Measurements from ENCODE around the gene DNAJC18.

Gene DNAJC18

DNA sequence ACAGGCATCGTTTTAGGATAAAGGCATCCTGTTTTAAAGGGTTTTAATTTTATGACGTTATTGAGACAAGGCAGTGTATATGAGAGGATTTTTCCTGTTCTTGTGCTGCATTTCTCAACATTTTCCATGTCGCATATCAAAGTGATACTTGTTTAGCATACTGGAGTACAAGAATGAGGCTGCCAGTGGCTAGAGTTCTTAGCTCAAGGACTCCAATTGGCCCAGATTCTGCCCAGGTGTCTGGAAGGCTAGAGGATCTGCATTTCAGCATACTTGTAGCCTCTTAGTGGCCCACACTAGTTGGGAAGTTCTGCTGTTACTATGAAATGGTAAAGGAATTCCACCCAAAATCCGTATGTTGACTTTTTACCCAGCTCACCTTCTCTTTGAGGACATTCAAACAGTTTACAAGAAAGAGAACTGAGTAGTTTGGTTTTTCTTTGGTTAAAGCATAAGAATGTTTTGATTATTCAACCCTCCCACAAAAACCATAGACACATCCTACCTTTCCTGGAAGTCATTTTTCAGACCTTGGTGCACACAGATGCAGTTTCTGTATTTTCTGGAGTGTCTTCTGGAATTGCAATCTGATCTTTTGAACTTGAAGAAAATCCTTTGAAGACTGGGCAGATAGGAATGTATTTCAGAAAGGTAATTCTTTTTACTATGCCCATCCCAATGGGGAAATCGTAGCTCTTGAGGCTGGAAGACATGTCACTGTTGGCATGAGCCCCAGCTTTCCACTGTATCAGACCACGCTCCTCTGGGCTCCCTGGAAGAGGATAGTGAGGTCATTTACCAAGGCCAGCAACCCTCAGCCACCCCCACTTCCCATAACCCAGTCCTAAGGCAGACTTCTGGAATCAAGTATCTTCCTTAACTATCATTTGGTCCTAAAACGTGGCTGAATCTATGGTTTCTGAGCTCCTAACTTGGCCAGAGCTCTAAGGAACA, 67.6 kb downstream of the DNAJC18 start:
- no peak for DNase-seq (ENCODE audit: low read depth)
- no peak overlapping the region for H3K9ac ChIP-seq (ENCODE audit: low read length)
- peaks cover 34% of the 10 kb centered on the region for H3K36me3 ChIP-seq (ENCODE audit: control insufficient read depth, insufficient read depth, low read length, severe bottlenecking)

DNA sequence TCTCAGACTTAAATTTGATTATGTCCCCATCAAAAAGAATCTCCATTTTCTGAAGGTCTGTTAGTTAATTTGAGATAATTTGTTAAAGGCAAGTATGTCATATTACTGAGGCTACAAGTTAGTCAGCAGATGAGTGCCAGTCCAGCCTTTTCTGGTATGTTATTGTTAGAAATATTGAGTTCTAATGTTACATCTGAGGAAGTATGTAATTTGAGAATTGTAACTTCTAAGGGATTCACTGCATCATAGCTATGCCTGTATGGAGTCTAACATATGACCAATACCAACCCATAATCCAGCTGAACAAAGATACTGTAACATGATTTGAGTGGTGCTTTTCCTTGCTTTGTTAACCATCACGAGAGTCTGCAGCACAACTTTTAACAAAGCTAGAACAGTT, 70.1 kb downstream of the DNAJC18 start:
- Histone ChIP-seq H3K9me3 (ENCODE audit: control insufficient read depth, low read length) (no peaks in the 10 kb centered on the region), H3K36me3 (ENCODE audit: control insufficient read depth, insufficient read depth, low read length, severe bottlenecking) (peaks cover 56% of the 10 kb centered on the region), H3K27me3 (replicated peaks; ENCODE audit: control insufficient read depth, insufficient read depth, low read length) (no peaks in the 10 kb centered on the region)

More for the DNA sequence above, 67.6 kb downstream of the DNAJC18 start:
- Histone ChIP-seq H3K4me1 (ENCODE audit: control insufficient read depth, insufficient read depth, low read length) (peaks cover 25% of the 10 kb centered on the region), H3K9me3 (ENCODE audit: control insufficient read depth, low read length) (no peaks in the 10 kb centered on the region), H3K4me3 (ENCODE audit: low read length) (no peak overlapping the region), H3K27me3 (replicated peaks; ENCODE audit: control insufficient read depth, insufficient read depth, low read length) (no peaks in the 10 kb centered on the region)

DNA sequence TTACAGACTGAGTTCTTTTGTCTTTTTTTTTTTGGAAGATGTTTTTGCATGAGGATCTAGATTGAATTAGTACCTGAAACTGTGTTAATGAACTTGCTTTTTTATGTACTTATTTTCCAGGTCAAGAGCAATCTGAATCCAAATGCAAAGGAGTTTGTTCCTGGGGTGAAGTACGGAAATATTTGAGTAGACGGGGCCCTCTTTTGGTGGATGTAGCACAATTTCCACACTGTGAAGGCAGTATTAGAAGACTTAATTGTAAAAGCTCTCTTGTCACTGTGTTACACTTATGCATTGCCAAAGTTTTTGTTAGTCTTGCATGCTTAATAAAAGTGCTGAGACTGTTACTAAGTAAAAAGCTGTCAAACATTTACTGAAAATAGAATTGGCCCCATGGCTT, 70.7 kb downstream of the DNAJC18 start:
- Histone ChIP-seq H3K4me3 (ENCODE audit: low read length) (no peak overlapping the region), H3K27me3 (replicated peaks; ENCODE audit: control insufficient read depth, insufficient read depth, low read length) (no peaks in the 10 kb centered on the region), H3K9me3 (ENCODE audit: control insufficient read depth, low read length) (no peaks in the 10 kb centered on the region), H3K4me1 (ENCODE audit: control insufficient read depth, insufficient read depth, low read length) (peaks cover 21% of the 10 kb centered on the region), H3K9ac (ENCODE audit: low read length) (no peak overlapping the region), H3K36me3 (ENCODE audit: control insufficient read depth, insufficient read depth, low read length, severe bottlenecking) (peaks cover 62% of the 10 kb centered on the region)
- no peak for DNase-seq (ENCODE audit: low read depth)

More for the DNA sequence above, 70.1 kb downstream of the DNAJC18 start:
- no peak overlapping the region for H3K4me3 ChIP-seq (ENCODE audit: low read length)
- DNase-seq (ENCODE audit: low read depth) = peak; percentile 92
- peaks cover 25% of the 10 kb centered on the region for H3K4me1 ChIP-seq (ENCODE audit: control insufficient read depth, insufficient read depth, low read length)
- no peak overlapping the region for H3K9ac ChIP-seq (ENCODE audit: low read length)

DNA sequence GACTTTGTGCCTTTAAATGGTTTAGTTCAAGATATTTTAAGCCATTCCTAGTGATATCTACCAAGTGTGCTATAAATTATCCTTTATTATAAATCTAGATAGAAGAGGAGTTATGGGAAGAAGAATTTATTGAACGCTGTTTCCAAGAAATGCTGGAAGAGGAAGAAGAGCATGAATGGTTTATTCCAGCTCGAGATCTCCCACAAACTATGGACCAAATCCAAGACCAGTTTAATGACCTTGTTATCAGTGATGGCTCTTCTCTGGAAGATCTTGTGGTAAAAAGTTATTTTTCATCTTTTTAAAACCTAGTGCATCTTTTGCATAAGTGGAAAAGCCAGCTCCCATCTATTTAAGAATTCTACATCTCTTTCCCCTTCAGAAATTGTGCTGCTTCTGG, 74.9 kb downstream of the DNAJC18 start:
- Histone ChIP-seq H3K9ac (ENCODE audit: low read length) (no peak overlapping the region), H3K4me3 (ENCODE audit: low read length) (no peak overlapping the region), H3K4me1 (ENCODE audit: control insufficient read depth, insufficient read depth, low read length) (peaks cover 18% of the 10 kb centered on the region), H3K9me3 (ENCODE audit: control insufficient read depth, low read length) (no peaks in the 10 kb centered on the region), H3K36me3 (ENCODE audit: control insufficient read depth, insufficient read depth, low read length, severe bottlenecking) (peaks cover 47% of the 10 kb centered on the region), H3K27me3 (replicated peaks; ENCODE audit: control insufficient read depth, insufficient read depth, low read length) (no peaks in the 10 kb centered on the region)
- DNase-seq (ENCODE audit: low read depth) = no peak

DNA sequence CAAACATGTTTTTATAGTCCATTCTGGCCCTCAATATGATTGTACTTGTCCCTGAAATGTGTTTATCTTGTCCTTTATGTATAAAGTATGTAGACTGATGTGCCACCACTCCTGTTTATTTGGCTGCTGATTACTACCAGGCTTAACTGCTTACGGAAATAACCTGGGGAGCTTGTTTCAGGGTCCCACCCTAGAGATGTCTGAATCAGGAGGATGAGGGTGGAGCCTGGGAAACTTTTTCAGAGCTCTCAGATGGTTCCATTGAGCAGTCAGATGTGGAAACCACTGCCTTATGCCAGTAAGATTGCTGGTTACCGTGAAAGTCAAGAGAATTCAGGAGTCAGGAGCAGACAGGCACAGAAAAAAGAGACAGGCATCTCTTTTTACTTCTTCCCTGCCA, 75.4 kb downstream of the DNAJC18 start:
- Histone ChIP-seq H3K9ac (ENCODE audit: low read length) (no peak overlapping the region), H3K4me1 (ENCODE audit: control insufficient read depth, insufficient read depth, low read length) (peaks cover 17% of the 10 kb centered on the region), H3K4me3 (ENCODE audit: low read length) (no peak overlapping the region), H3K27me3 (replicated peaks; ENCODE audit: control insufficient read depth, insufficient read depth, low read length) (no peaks in the 10 kb centered on the region), H3K36me3 (ENCODE audit: control insufficient read depth, insufficient read depth, low read length, severe bottlenecking) (peaks cover 46% of the 10 kb centered on the region), H3K9me3 (ENCODE audit: control insufficient read depth, low read length) (no peaks in the 10 kb centered on the region)
- DNase-seq (ENCODE audit: low read depth) = no peak

DNA sequence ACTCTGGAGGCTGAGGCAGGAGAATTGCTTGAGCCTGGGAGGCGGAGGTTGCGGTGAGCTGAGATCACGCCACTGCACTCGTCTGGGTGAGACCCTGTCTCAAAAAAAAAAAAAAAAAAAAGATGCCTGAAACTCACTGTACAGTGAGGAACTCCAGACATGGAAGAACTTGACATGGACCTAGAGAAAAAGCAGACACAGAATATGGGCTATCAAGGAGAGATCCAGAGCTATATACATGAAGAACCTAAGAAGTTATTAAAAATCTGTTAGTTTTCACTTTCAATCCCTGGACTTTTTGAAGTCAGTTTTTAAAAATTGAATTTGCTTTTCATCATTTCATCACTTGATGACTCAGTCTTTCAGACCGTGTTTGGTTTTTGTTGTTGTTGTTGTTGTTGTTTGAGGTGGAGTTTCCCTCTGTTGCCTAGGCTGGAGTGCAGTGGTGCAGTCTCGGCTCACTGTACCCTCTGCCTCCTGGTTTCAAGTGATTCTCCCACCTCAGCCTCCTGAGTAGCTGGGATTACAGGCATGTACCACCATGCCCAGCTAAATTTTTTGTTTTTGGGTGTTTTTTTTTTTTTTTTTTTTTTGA, 77.4 kb downstream of the DNAJC18 start:
- no peaks in the 10 kb centered on the region for H3K27me3 ChIP-seq (replicated peaks; ENCODE audit: control insufficient read depth, insufficient read depth, low read length)
- H3K9ac ChIP-seq (ENCODE audit: low read length) = no peak overlapping the region
- H3K9me3 ChIP-seq (ENCODE audit: control insufficient read depth, low read length) = no peaks in the 10 kb centered on the region
- no peak overlapping the region for H3K4me3 ChIP-seq (ENCODE audit: low read length)
- H3K4me1 ChIP-seq (ENCODE audit: control insufficient read depth, insufficient read depth, low read length) = peaks cover 10% of the 10 kb centered on the region
- peak; percentile 31 for DNase-seq (ENCODE audit: low read depth)
- H3K36me3 ChIP-seq (ENCODE audit: control insufficient read depth, insufficient read depth, low read length, severe bottlenecking) = peaks cover 35% of the 10 kb centered on the region

DNA sequence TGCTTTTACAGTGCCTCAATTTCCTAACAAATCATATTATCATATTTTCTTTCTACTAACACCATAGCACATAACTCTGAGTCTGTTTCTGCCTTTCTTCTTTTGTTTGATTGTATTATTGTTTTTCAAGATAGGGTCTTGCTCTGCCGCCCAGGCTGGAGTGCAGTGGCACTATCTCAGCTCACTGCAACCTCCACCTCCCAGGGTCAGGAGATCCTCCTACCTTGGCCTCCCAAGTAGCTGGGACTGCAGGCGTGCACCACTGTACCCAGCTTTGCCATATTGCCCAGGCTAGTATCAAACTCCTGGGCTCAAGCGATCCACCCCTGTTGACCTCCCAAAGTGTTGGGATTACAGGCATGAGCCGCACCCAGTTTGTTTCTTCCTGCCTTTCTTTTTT, 78.9 kb downstream of the DNAJC18 start:
- H3K9ac ChIP-seq (ENCODE audit: low read length) = no peak overlapping the region
- peaks cover 19% of the 10 kb centered on the region for H3K36me3 ChIP-seq (ENCODE audit: control insufficient read depth, insufficient read depth, low read length, severe bottlenecking)
- no peaks in the 10 kb centered on the region for H3K27me3 ChIP-seq (replicated peaks; ENCODE audit: control insufficient read depth, insufficient read depth, low read length)
- H3K4me1 ChIP-seq (ENCODE audit: control insufficient read depth, insufficient read depth, low read length) = peaks cover 10% of the 10 kb centered on the region
- no peak overlapping the region for H3K4me3 ChIP-seq (ENCODE audit: low read length)
- no peaks in the 10 kb centered on the region for H3K9me3 ChIP-seq (ENCODE audit: control insufficient read depth, low read length)
- DNase-seq (ENCODE audit: low read depth) = no peak
